GM20431 (cell line): ENCODE data around the gene ERGIC1.

Experiments
- in situ Hi-C: fragments of 300-500 bp; cut with MseI, MboI; formaldehyde crosslinking; loops from one replicate; pipeline ENCODE4 v1.15.0; 2020; ENCODE audit warnings: low sequenced_read_pairs; ENCODE audit not compliant: unreplicated experiment

ERGIC1 gene

DNA sequence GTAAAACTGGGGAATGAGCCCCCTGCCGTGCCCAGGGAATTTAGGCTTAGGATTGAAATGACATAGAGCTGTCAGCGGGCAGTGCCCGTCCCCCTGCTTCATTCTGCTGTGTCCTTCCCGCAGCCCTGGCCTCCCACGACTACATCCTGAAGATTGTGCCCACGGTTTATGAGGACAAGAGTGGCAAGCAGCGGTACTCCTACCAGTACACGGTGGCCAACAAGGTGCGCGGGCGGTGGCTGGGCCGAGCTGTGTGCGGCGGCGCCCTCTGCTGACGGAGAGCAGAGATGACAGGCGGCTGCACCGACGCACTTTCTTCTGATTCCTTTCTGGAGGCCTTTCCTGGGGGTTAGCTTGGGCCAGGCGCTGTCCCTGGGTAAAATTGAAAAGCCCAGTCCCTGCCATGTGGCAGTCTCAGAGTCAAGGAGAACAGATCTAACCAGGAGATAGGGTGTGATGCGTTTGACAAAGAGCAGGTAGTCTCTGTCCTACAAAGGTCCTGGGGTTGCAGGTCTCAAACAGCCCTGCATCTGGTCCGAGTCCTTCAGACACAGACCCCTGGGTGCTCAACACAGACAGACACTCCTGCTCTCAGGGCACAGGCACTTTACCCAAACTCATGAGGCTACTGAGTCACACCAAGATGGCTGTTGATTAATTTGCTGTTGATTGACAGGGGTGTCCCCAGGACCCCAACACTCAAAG lies 98.4 kb downstream of the ERGIC1 start:
- in situ Hi-C loops, result loop anchor here (25.0 kb wide), 1 partner anchor 445 kb away; no protein-coding TSS in a partner anchor

DNA sequence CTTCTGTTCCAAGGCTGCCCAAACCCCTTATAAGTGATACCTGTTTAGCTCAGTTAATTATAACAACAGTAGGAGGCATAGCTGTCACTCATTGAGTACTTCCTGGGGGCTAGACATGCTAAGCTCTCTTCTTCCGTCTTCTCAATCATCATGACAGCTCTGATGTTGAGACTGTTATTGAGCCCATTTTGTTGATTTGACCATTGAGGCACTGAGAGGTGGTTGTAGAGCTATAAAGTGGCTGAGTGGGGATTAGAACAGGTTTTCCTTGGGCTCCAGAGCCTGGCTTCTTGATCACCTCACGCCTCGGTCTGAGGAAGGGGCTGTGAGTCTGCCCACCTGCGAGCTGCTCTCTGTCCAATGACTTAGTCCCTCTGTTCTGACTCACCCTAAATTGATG lies 99.2 kb downstream of the ERGIC1 start:
- in situ Hi-C loops, result loop anchor here (25.0 kb wide), 1 partner anchor 446 kb away; no protein-coding TSS in a partner anchor

DNA sequence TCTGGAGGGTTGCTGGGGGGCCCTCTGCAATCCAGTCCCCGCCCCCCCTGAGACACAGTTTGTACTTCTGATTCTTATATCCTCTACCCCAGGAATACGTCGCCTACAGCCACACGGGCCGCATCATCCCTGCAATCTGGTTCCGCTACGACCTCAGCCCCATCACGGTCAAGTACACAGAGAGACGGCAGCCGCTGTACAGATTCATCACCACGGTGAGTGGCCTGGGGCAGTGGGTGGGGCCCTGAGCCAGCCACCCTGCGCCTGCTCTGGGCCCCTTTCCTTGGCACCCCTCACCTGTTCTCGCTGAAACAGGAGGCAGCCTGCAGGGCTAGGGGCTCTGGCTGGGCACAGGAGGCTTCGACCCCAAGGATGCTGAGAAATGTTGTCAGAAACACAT lies 101.0 kb downstream of the ERGIC1 start:
- in situ Hi-C loops, result loop anchor here (25.0 kb wide), 1 partner anchor 448 kb away; no protein-coding TSS in a partner anchor

DNA sequence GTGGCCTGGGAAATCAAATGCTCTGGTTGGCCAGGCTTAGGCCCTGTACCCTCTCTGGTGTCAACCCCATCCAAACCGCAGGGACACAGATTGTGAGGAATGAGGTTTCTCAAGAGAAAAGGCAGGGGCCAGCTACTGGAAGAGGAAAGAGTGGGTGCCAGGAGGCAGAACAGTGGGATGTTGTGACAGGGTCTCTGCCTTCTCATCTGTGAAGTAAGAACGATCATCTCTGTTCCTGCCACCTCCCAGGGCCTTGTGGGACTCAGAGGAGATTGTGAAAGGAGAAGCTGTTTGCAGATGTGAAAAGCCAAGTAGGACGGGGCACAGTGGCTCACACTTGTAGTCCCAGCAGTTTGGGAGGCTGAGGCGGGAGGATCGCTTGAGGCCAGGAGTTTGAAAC lies 102.3 kb downstream of the ERGIC1 start:
- in situ Hi-C loops, result loop anchor here (25.0 kb wide), 1 partner anchor 449 kb away; no protein-coding TSS in a partner anchor

DNA sequence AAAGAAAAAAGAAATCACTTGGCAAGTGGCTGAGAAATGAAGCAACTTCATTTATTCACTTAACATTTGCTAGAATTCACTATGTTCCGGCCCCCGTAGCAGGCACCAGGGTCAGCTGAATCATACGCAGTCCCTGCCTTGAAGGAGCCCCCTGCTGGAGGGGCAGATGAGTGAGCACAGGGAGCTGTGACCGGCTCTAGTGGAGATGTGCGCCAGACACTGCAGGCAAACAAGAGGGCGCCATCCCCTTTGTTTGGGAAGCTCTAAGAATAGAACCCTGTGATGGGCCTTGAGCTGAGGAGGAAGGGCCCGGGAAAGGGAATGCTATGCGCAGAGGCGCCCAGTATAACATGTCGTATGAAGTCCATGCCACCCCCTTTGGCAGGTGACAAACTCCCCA lies 105.0 kb downstream of the ERGIC1 start:
- in situ Hi-C loops, result loop anchor here (25.0 kb wide), 1 partner anchor 452 kb away; no protein-coding TSS in a partner anchor

DNA sequence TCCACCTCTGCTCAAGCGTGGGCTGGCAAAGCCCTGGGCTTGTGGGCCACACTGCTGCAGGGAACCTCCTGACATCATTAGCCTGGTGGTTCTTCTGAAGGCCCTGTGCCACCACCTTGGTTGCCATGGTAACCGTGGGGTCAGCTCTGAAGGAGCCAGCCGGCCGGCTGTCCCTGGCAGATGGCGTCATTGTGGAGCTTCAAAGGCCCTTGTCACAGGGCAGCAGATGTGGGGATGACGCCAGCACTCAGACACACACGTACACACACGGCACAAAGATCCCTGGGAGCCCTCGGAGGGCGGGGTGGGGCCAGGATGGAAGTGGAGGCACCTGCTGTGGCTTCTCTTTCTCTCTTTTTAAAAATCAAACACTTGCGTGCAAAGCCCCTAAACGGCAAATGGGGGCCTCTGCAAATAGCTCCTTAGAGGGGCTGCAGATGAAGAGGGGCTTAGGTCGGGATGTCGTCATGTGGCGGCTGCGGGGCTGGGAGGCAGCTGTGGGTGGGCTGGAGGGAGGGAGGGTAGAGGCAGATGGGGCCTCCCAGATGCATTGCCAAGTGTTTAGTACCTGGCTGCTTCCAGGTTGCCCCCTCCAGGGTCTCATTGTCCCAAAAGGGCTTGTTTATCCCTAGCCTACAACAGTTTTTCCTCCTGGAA lies 105.7 kb downstream of the ERGIC1 start:
- in situ Hi-C loops, result loop anchor here (25.0 kb wide), 1 partner anchor 452 kb away; no protein-coding TSS in a partner anchor

DNA sequence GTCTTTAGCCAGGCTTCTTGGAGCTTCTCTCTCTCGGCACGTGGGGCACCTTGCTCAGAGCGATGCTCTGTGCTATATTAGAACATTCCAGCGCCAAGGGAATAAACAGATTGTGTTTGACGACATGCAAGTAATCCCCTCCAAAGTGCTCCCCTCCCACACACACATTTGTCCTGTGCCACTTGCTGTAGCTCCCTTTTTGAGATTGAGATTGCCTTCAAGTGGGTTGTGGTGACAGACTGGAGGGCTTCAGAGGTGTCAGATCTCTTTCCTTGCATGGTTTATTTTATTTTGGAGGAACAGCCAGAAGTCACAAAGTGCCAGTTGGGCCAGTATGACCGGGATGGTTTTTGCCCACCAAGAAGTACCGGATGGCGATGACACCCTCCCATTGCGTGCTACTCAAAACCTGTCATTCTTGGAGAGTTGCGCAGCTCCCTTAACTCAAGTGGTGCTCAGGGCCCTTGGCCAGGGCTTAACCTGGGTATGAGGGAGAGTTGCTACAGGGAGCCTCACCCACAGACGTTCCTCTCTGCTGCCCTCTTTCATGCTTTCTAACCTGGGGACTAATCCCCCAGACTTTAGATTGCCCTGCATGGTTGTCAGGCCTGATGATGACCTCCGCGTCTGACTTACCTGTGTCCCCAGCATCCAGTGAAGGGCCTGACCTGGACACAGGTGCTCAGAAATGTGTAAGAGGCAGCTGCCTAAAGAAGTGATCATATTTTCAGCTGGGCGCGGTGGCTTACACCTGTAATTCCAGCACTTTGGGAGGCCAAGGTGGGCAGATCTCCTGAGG lies 106.4 kb downstream of the ERGIC1 start:
- in situ Hi-C loops, result loop anchor here (25.0 kb wide), 1 partner anchor 453 kb away; no protein-coding TSS in a partner anchor

DNA sequence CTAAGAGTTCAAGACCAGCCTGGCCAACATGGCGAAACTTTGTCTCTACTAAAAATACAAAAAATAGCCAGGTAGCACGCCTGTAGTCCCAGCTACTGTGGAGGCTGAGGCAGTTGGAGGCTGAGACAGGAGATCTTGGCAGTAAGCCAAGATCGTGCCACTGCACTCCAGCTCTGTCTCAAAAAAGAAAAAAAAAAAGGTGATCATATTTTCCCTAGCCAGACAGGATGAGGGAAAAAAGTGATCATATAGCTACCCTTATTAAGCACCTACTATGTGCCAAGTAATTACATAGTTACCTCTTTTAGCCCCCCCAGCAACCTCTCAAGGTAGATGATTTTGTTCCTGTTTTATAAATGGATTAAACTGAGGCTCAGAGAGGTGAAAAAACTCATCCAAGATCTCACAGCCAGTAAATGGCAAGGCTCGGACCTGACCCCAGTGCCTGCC lies 107.0 kb downstream of the ERGIC1 start:
- in situ Hi-C loops, result loop anchor here (25.0 kb wide), 1 partner anchor 454 kb away; no protein-coding TSS in a partner anchor

DNA sequence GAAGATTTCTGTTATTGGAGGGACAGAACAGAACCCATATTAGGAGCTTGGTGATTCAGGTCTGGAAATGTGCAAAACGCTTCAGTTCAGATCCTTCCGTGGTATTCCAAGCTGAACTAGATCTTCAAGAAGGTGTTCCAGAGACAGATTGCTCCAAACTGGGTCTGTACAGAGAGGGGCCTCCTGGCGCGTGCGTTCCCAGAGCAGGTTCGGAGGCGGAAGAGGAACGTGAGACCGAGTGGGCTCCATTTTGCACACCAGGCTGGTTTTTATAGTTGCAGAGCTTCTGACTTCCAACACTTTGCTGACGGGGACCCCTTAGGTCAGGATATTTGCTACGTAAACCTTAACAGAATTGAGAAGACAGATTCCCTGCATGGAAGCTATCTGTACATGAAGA lies 108.5 kb downstream of the ERGIC1 start:
- in situ Hi-C loops, result loop anchor here (25.0 kb wide), 1 partner anchor 455 kb away; no protein-coding TSS in a partner anchor

DNA sequence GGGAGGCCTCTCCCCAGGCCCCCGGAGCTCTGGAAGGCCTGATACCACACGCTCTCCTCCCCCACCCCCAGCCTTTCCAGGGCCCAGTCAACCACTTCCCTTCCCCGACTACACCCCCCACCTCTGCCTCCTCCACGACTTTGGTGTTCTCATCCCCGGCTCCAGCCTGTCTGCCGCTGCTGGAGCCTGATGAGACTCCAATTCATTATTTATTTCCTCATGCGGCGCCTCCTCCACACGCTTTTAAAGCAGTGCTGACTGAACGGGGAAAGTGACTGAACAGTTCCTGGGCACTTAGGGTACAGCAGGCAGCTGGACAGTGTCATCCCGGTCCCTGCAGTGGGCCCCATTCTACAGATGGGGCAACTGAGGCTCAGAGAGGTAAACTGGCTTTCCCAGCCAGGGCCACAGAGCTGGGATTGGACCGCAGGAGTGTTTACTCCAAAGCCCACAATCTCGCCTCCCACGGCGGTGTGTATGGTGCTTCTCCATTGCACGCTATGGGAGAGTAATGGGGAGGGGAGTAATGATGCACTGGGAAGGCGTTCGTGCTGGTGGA lies 109.3 kb downstream of the ERGIC1 start:
- in situ Hi-C loops, result loop anchor here (25.0 kb wide), 1 partner anchor 456 kb away; no protein-coding TSS in a partner anchor

DNA sequence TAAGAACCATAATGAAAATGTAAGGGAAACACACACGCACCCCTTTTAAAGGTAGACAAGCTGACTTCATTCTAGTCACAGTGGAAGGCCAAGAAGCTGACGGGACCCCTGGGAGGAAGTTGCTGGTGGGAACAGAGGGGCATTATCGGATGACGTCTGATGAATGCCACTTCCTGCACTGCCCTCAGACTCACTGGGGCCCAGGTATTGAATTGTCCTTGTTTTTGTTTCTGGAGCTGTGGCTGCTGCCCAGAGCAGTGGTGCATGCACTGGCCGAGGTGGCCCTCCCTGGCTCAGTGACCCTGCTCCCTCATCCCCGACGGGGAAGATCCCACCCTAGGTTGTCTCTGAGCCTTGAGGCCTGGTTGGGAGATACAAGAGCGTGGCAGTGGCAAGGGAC lies 109.9 kb downstream of the ERGIC1 start:
- in situ Hi-C loops, result loop anchor here (25.0 kb wide), 1 partner anchor 457 kb away; no protein-coding TSS in a partner anchor

DNA sequence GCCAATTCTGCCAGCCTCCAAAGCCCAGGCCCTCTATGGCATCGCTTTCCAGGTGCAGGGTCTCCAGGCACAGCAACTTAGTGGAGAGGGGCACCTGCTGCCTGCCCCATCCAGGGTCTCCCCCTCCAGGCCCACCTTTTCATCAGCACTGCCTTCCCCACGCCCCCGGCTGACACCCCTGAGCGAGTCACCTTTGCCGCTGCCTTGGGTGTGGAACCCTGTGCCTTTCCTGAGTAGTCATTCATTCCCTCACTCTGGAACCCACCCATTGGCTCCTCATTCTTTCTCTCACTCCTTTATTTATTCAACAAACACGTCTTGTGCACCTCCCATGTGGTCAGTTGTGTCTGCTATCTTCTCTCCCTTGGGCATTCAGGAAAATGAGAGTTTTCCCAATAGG lies 110.7 kb downstream of the ERGIC1 start:
- in situ Hi-C loops, result loop anchor here (25.0 kb wide), 1 partner anchor 457 kb away; no protein-coding TSS in a partner anchor

DNA sequence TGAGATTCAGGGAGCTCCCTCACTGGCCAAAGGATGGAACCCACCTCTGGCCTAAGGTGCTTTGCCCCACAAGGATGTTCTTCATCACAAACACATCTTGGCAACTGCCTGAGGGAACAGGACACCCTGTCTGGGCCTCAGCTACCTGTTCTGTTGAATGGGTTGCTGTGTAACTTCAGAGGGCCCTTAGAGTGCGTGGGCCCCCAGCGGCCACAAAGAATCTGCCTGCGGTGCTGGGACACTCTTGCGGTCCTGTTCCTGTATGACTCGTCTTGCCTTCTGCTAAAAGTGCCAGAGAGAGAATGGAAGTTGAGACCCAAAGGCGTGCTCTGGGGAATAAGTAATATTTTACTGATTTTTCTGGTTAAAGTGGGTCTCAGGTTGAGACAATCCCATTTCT lies 111.1 kb downstream of the ERGIC1 start:
- in situ Hi-C loops, result loop anchor here (25.0 kb wide), 1 partner anchor 458 kb away; no protein-coding TSS in a partner anchor

DNA sequence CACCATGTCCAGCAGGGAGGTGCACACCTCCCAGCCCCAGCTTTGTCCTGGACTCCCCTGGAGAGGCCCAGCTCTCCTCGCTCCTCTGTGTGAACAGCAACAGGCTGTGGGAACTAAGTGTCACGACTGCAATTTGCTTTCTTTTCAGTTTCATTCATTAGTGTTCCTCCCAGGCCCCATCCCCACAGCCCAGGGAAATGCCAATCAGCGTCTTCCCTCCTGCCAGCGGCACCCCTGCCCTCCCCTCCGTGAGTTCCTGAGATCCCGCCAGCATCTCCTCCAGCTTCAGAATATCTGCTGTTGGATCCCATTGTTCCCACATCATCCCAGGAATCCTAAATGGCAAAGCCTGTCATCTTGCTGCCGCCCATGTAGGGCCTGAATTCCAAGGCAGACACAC lies 112.1 kb downstream of the ERGIC1 start:
- in situ Hi-C loops, result loop anchor here (25.0 kb wide), 1 partner anchor 459 kb away; no protein-coding TSS in a partner anchor

DNA sequence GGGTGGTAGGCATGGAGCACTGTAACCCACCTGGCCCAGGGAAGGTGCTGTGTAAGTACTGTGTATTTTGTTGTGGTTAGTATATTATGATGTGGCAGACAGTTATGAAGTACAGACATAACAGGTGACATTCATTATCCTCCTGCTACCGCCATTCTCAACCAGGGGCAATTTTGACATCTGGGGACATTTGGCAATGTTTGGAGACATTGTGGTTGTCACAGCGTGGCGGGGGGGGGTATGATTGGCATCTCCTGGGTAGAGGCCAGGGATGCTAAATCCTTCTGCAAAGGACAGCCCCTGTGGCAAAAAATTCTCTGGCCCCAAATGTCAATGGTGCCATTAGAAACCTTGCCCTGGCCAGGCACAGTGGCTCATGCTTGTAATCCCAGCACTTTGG lies 115.4 kb downstream of the ERGIC1 start:
- in situ Hi-C loops, result loop anchor here (25.0 kb wide), 1 partner anchor 462 kb away; no protein-coding TSS in a partner anchor

DNA sequence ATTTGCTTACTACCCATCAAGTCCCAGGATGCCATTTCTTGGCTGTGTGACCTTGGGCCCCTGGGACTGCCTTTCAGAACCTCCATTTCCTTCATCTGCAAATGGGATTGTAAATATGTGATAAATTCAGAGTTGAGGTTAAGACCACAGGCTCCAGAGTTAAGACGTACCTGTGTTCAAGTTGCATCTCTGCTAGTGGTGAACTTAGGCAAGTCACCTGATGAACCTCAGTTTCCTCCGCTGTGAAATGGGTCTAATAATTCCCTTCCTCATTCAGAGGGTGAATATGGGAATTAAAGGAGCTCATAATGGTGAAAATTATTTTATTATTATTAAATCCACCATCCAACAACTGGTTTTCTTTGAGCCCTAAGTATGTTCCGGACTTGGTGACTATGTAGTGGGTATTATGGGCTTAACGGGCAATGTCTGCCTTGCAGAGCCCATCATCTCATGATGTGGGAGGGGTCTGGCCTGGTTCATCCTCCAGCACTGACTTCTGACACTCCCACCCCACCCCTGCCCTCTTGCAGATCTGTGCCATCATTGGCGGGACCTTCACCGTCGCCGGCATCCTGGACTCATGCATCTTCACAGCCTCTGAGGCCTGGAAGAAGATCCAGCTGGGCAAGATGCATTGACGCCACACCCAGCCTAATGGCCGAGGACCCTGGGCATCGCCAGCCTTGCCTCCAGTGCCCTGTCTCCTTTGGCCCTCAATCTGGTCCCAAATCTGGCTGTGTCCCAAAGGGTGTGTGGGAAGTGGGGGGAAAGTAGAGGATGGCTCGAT lies 116.3 kb downstream of the ERGIC1 start:
- in situ Hi-C loops, result loop anchor here (25.0 kb wide), 1 partner anchor 262 kb away; no protein-coding TSS in a partner anchor

DNA sequence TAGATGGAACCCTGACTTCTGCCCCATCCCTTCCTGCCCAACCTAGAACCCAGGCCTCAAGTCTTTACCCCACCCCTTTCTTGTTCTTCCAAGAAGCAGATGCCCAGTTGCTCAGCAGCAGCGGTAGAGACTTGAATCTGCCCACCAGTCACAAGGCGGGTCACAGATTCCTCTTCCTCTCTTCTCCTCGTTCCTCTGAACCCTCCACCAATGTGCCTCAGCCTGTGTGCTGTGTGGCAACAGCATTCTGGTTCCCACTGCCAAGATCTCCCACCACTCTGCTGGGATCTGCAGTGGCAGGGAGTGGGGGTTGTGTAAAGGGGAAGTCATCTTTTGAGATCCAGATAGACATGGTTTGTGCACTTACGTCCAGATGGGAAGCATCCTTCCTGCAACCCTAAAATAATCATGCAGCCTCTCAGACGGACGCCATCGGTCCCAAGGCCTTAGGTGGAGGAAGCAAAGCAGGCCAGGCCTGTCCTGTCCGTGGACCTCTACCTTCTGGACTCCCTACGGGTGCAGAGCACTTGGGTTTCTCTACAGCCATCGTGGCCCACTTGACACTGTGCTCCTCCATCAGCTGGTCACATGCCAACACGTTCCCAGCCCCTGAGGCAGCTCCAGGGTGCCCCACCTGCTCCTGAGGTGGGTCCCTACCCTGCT lies 117.5 kb downstream of the ERGIC1 start:
- in situ Hi-C loops, result loop anchor here (25.0 kb wide), 1 partner anchor 261 kb away; no protein-coding TSS in a partner anchor

DNA sequence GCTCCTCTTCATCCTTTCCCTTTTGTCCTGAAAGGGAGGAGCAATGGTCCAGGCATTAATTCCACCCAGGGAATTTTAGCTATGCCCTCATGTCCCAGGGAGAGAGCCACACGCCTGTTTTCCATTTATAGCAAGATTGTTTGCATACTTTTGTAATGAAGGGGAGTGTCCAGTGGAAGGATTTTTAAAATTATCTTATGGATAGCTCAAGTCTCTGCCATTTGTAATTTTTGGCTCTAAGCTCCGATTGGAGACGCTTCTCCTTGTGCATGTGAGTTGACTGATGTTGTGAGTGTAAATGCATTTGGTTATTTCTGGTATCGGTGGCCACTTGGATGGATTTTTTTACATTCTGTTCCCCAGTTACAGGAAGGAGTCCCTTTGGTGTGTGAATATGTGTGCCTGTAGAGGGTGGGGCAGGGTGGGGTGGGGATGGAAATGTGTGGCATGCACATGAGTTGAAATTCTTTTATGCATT lies 118.0 kb downstream of the ERGIC1 start:
- in situ Hi-C loops, result loop anchor here (25.0 kb wide), 1 partner anchor 260 kb away; no protein-coding TSS in a partner anchor
